ENCODE results near the gene DHX57.

The DHX57 gene, protein sequence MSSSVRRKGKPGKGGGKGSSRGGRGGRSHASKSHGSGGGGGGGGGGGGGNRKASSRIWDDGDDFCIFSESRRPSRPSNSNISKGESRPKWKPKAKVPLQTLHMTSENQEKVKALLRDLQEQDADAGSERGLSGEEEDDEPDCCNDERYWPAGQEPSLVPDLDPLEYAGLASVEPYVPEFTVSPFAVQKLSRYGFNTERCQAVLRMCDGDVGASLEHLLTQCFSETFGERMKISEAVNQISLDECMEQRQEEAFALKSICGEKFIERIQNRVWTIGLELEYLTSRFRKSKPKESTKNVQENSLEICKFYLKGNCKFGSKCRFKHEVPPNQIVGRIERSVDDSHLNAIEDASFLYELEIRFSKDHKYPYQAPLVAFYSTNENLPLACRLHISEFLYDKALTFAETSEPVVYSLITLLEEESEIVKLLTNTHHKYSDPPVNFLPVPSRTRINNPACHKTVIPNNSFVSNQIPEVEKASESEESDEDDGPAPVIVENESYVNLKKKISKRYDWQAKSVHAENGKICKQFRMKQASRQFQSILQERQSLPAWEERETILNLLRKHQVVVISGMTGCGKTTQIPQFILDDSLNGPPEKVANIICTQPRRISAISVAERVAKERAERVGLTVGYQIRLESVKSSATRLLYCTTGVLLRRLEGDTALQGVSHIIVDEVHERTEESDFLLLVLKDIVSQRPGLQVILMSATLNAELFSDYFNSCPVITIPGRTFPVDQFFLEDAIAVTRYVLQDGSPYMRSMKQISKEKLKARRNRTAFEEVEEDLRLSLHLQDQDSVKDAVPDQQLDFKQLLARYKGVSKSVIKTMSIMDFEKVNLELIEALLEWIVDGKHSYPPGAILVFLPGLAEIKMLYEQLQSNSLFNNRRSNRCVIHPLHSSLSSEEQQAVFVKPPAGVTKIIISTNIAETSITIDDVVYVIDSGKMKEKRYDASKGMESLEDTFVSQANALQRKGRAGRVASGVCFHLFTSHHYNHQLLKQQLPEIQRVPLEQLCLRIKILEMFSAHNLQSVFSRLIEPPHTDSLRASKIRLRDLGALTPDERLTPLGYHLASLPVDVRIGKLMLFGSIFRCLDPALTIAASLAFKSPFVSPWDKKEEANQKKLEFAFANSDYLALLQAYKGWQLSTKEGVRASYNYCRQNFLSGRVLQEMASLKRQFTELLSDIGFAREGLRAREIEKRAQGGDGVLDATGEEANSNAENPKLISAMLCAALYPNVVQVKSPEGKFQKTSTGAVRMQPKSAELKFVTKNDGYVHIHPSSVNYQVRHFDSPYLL (N-terminal part only)

DNA sequence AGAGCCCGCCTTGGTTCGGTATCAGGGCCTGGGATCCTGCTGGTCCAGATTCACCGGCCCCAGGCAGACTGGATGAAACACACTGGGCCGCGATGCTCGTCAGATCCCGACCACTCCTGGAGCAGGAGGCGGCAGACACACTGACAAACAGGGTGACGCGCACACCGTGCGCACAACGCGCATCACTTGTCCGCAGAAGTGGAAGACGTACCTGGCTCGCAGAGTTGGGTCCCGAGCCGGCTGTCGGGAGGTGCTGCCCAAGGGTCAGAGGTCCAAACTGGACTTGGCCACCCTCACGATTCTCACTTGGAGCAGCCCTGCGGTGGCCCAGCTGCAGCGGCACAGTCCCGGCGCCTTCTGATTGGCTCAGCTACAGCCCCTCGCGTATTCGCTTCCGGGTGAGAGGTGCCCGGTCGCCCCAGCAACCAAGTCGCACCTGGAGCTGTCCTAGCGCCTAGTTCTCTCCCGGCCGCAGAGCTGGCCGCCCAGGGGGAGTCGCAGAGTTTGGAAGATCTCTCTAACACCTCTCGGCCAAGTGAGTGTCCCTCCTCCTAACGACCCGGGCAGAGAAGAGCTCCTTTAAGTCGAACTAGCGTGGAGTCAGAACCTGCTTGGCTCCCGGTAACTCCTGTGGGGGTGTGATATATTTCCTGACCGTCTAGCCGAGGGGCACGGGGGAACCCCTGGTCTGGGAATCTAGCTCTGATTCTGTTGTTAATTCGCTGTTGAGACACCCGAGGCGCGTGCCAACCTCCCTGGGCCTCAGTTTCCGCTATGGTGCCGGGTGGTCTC is at the start of gene DHX57, which contains the start of gene MORN2:
Gene DHX57, minus strand, starts transcription at position 359 of the 792 bp plus-strand sequence. CDS start 7,529 bp downstream, outside the sequence.
Gene MORN2, plus strand, starts transcription at position 401 of the 792 bp plus-strand sequence.
- TF ChIP-seq, protein P1, sequence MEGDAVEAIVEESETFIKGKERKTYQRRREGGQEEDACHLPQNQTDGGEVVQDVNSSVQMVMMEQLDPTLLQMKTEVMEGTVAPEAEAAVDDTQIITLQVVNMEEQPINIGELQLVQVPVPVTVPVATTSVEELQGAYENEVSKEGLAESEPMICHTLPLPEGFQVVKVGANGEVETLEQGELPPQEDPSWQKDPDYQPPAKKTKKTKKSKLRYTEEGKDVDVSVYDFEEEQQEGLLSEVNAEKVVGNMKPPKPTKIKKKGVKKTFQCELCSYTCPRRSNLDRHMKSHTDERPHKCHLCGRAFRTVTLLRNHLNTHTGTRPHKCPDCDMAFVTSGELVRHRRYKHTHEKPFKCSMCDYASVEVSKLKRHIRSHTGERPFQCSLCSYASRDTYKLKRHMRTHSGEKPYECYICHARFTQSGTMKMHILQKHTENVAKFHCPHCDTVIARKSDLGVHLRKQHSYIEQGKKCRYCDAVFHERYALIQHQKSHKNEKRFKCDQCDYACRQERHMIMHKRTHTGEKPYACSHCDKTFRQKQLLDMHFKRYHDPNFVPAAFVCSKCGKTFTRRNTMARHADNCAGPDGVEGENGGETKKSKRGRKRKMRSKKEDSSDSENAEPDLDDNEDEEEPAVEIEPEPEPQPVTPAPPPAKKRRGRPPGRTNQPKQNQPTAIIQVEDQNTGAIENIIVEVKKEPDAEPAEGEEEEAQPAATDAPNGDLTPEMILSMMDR (IDR thresholded peaks at IDR 0.05; ENCODE audit: insufficient read depth, low read length, missing control alignments), result no peak
- ChIA-PET CTCF (interaction anchor here (1.3 kb wide), 1 partner anchor 11 kb away, joined by 3 read pairs; no protein-coding TSS in a partner anchor), POLR2A (interaction anchor here (0.9 kb wide), 1 partner anchor 124 kb away, joined by 7 read pairs; the partner anchor contains the start of gene SRSF7)
- DNase-seq (ENCODE audit: low read depth, low spot score), result no peak
- peak within 1 kb of the TSS; percentile 100 for H3K4me3 ChIP-seq (ENCODE audit: low read depth, low read length)

DNA sequence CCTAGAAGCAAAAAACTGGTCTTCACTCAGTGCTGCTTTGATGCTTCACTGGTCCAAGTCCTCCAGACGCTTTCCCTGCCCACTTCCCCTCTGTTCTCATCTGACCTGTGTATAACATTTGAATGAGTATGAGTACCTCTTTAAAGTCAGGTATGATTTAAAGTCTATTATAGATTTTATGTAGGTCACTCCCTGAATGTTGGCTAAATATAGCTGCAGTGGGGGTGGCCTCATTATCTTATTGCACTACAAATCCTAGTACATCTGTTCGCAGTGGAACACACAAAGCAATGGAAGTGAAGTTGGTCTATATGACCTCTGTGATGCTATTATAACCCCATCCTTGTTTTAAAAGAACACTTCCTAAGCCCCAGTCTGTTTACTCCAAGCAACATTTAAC is 47.2 kb upstream of the DHX57 start:
- POLR2A ChIA-PET, result no interaction called here
- no peak overlapping the region for H3K4me3 ChIP-seq (ENCODE audit: low read depth, low read length)
- DNase-seq (ENCODE audit: low read depth, low spot score), result no peak
- TF ChIP-seq, protein P1 (IDR thresholded peaks at IDR 0.05; ENCODE audit: insufficient read depth, low read length, missing control alignments), result no peak
- CTCF ChIA-PET, result no interaction called here

DNA sequence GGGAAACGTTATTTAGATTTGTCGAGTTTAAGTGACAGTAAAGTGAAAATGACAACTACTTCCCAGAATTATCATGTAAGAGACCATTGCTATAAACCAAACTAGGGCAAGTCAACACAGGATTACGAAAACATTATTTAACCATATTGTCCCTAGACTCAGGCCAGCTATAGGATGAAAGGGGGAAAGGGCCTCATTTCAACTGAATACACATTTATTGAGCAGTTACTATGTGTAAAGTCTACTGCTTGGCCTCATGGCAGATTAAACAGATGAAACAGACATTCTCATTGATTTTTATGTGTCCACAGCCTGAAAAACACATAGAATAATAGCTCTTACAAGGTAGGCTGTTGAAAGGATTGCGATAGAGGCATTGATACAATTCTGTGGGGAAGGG is 46.7 kb upstream of the DHX57 start:
- TF ChIP-seq, protein P1 (IDR thresholded peaks at IDR 0.05; ENCODE audit: insufficient read depth, low read length, missing control alignments), result no peak
- DNase-seq (ENCODE audit: low read depth, low spot score), result no peak
- ChIA-PET CTCF (no interaction called here), POLR2A (no interaction called here)
- no peak overlapping the region for H3K4me3 ChIP-seq (ENCODE audit: low read depth, low read length)

DNA sequence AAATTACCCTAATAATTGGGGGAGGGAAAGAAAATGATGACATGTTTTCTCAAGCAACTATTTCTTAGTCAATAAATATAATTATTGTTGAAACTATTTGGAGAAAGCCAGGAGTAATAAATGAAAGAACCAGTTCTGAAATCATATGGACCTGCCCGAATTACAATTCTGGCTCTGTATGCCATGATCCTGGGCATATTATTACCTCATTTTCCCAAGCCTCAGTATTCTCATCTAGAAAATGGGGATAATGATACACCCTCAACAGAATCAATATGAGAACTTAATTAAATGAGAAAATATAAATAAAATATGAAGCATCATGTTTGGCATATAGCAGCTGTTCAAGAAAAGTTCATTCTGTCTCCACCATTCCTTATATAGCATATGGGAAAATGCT is 36.9 kb upstream of the DHX57 start:
- no peak overlapping the region for H3K4me3 ChIP-seq (ENCODE audit: low read depth, low read length)
- TF ChIP-seq, protein P1 (IDR thresholded peaks at IDR 0.05; ENCODE audit: insufficient read depth, low read length, missing control alignments), result no peak
- CTCF ChIA-PET, result no interaction called here
- no peak for DNase-seq (ENCODE audit: low read depth, low spot score)
- POLR2A ChIA-PET, result no interaction called here

DNA sequence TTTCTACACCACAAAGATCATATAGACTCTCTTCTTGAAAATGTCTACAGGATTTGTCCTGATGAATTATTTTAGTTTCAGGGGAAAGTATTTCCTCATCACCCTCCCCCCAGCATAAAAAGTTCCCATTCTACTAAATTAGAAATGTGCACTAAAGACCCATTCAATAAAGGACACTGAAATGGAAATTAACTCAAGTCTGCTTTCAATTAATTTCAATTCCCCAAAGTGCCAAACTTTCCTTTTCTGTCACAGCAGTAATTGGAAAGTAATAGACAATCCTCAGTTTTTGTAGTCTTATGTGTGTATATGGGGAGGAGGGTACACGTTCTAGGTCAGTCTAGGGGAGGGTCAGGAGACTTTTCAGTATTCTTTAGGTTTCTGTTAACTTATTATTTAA is 35.5 kb upstream of the DHX57 start:
- CTCF ChIA-PET, result interaction anchor here (1.1 kb wide), 1 partner anchor 37 kb away, joined by 4 read pairs; no protein-coding TSS in a partner anchor
- DNase-seq (ENCODE audit: low read depth, low spot score), result no peak
- POLR2A ChIA-PET, result no interaction called here
- H3K4me3 ChIP-seq (ENCODE audit: low read depth, low read length), result no peak overlapping the region
- TF ChIP-seq, protein P1 (IDR thresholded peaks at IDR 0.05; ENCODE audit: insufficient read depth, low read length, missing control alignments), result no peak

Measured in AG04449 (cell line).